ENCODE measurements around the gene RNF14. TPM values are rescaled to one million over a fixed set of nuclear protein-coding genes. Genes with fewer than 3 reads are reported as not detected.
A peak's percentile ranks its signal among the peaks of the same experiment; 100 is the strongest.

The RNF14 gene
- polyA plus RNA-seq, 4 donors: 26.2 to 52.6 (median 33.9) TPM

DNA sequence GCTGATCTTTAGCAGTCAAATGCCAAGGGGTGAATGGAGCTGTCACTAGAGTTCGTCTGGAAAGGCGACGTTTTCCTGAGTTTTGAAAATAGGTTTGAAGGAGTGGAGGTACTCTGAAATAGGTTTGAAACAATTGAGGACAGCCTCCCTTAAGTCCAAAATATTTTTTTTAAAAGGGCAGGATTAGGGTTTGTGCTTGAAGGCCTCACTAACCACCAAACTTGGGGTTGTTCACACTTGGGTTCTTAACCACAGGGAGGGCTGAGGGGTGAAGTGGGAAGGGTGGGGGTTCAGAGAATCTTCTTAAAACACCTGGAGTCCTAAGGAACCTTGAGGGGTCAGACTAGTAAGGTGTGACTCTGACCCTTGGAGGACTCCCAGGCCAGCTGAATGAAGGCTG is 7.4 kb upstream of the RNF14 start:
- H3K27ac ChIP-seq (ENCODE audit: low read depth in 1 of 3, low read length in 2 of 3): no peak overlapping the region
- H3K27me3 ChIP-seq (ENCODE audit: control insufficient read depth in 3 of 3, insufficient read depth in 3 of 3, low read length in 3 of 3): no peaks in the 10 kb centered on the region
- peaks cover 0 to 2% (median 0%) of the 10 kb centered on the region in 3 donors for H3K36me3 ChIP-seq (ENCODE audit: control insufficient read depth in 3 of 3, insufficient read depth in 2 of 3, low read depth in 1 of 3, low read length in 3 of 3)
- peaks cover 0 to 14% (median 6%) of the 10 kb centered on the region in 3 donors for H3K4me1 ChIP-seq (ENCODE audit: control insufficient read depth in 3 of 3, insufficient read depth in 2 of 3, low read depth in 1 of 3, low read length in 2 of 3)
- FAIRE-seq (no peak), DNase-seq (no peak)
- H3K4me3 ChIP-seq (ENCODE audit: low read depth in 1 of 3, low read length in 3 of 3): no peak overlapping the region
- WGBS, 3 donors: 92 to 98% (median 95%) methylated on average over 3 of the region's 3 CpGs
- no peaks in the 10 kb centered on the region for H3K9me3 ChIP-seq (ENCODE audit: control insufficient read depth in 2 of 2, insufficient read depth in 1 of 2, low read depth in 1 of 2, low read length in 1 of 2)

DNA sequence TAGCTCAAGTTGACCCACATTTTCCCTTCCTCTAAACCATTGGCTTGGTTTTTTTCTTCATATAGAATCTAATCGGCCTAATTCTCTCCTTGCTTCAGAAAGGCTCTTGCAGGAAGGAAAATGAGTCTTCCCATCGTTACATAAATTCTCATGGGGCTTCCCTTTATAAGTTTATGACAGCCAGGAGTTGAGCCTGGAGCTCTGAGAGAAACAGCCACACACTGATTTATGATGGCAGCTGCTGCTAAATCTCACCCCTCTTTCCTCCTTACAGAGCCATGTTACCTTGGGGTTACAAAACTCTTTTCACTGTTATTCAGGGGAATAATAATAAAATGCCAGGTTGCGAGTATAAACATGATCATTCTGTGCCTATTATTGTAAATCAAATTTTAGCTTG is 5.2 kb upstream of the RNF14 start:
- 59 to 72% (median 68%) methylated on average over 3 of the region's 3 CpGs for WGBS, 3 donors
- no peak for DNase-seq
- FAIRE-seq: no peak
- Histone ChIP-seq H3K27me3 (ENCODE audit: control insufficient read depth in 3 of 3, insufficient read depth in 3 of 3, low read length in 3 of 3) (no peaks in the 10 kb centered on the region), H3K36me3 (ENCODE audit: control insufficient read depth in 3 of 3, insufficient read depth in 2 of 3, low read depth in 1 of 3, low read length in 3 of 3) (no peaks in the 10 kb centered on the region), H3K9me3 (ENCODE audit: control insufficient read depth in 2 of 2, insufficient read depth in 1 of 2, low read depth in 1 of 2, low read length in 1 of 2) (no peaks in the 10 kb centered on the region), H3K27ac (ENCODE audit: low read depth in 1 of 3, low read length in 2 of 3) (no peak overlapping the region), H3K4me1 (ENCODE audit: control insufficient read depth in 3 of 3, insufficient read depth in 2 of 3, low read depth in 1 of 3, low read length in 2 of 3) (peaks cover 0 to 21% (median 0%) of the 10 kb centered on the region in 3 donors), H3K4me3 (ENCODE audit: low read depth in 1 of 3, low read length in 3 of 3) (no peak overlapping the region)

DNA sequence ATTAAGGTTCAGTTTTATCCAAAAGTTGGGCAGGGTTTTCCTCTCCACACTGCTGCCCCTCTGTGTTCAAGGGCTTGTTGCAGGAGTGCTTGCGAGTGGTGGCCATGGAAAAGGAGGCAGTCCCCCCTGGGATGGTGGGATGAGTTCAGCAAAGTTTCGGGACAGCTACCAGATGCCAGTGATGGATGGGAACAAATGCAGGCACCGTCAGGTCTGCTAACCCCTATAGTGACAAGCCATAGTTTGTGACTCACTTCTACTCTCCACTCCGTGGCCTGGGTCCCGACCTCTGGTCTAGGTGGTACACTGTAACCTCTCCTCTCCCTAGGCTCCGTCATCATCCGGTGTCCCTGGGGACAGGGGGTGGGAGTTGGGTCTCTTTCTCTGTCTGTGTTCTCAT is 3.8 kb upstream of the RNF14 start:
- Histone ChIP-seq H3K27me3 (ENCODE audit: control insufficient read depth in 3 of 3, insufficient read depth in 3 of 3, low read length in 3 of 3) (no peaks in the 10 kb centered on the region), H3K36me3 (ENCODE audit: control insufficient read depth in 3 of 3, insufficient read depth in 2 of 3, low read depth in 1 of 3, low read length in 3 of 3) (no peaks in the 10 kb centered on the region), H3K9me3 (ENCODE audit: control insufficient read depth in 2 of 2, insufficient read depth in 1 of 2, low read depth in 1 of 2, low read length in 1 of 2) (no peaks in the 10 kb centered on the region), H3K4me3 (ENCODE audit: low read depth in 1 of 3, low read length in 3 of 3) (no peak overlapping the region), H3K4me1 (ENCODE audit: control insufficient read depth in 3 of 3, insufficient read depth in 2 of 3, low read depth in 1 of 3, low read length in 2 of 3) (peaks cover 0 to 19% (median 2%) of the 10 kb centered on the region in 3 donors), H3K27ac (ENCODE audit: low read depth in 1 of 3, low read length in 2 of 3) (no peak overlapping the region)
- 68 to 90% (median 78%) methylated on average over 6 to 7 of the region's 7 CpGs for WGBS, 3 donors
- DNase-seq: no peak
- FAIRE-seq: no peak

DNA sequence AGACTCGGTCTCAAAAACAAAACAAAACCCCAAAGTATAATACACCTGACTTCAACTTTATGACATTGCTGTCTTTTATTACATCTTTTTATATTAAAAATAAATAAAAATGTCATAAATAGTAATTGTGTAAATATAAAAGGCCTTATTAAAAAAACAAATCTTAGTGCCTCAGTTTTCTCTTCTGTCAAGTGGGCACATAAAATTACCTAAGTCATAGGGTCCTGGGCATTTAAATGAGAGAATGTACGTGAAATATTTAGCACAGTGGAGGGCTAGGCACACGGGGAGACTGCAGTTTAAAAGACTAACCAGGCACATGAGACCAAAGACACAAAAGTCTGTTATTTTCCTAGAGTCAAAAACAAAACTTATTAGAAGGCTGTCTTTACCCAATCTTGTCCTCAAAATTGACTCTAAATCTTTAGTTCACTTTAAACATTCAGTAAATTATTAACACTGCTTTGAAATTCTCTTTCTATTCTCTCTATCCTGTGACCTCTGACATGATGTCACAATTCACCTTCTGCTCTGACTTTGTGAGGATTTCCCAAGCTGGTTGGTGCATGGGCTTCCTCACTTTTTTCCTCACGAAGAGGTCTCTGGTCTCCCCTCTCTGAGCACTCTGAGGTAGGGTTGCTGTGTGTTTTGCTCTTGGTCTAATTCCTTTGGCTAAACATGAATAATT is 2.5 kb upstream of the RNF14 start:
- no peak overlapping the region for H3K4me3 ChIP-seq (ENCODE audit: low read depth in 1 of 3, low read length in 3 of 3)
- no peaks in the 10 kb centered on the region for H3K9me3 ChIP-seq (ENCODE audit: control insufficient read depth in 2 of 2, insufficient read depth in 1 of 2, low read depth in 1 of 2, low read length in 1 of 2)
- H3K27ac ChIP-seq (ENCODE audit: low read depth in 1 of 3, low read length in 2 of 3): no peak overlapping the region
- FAIRE-seq (no peak), DNase-seq (no peak)
- H3K36me3 ChIP-seq (ENCODE audit: control insufficient read depth in 3 of 3, insufficient read depth in 2 of 3, low read depth in 1 of 3, low read length in 3 of 3): peaks cover 0 to 4% (median 0%) of the 10 kb centered on the region in 3 donors
- no peaks in the 10 kb centered on the region for H3K27me3 ChIP-seq (ENCODE audit: control insufficient read depth in 3 of 3, insufficient read depth in 3 of 3, low read length in 3 of 3)
- 78 to 87% (median 82%) methylated on average over 4 of the region's 4 CpGs for WGBS, 3 donors
- H3K4me1 ChIP-seq (ENCODE audit: control insufficient read depth in 3 of 3, insufficient read depth in 2 of 3, low read depth in 1 of 3, low read length in 2 of 3): peaks cover 0 to 11% (median 7%) of the 10 kb centered on the region in 3 donors

DNA sequence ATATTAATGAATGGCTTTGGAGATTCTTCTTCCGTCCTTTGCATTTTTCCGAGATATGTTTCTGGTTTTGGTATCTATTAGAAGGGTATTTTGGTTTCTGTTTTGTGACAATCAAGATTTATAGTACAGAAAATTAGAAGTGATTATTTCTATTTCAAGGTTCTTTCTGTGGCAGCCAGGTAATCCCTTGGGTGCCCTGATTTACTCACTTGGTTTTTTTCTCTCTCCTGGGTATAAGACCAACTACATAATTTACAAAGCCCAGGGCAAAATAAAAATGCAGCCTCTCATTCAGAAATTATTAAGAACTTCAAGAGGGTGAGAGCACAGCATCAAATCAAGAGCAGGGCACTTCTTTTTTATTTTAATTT is 2.0 kb upstream of the RNF14 start:
- Histone ChIP-seq H3K27me3 (ENCODE audit: control insufficient read depth in 3 of 3, insufficient read depth in 3 of 3, low read length in 3 of 3) (no peaks in the 10 kb centered on the region), H3K4me1 (ENCODE audit: control insufficient read depth in 3 of 3, insufficient read depth in 2 of 3, low read depth in 1 of 3, low read length in 2 of 3) (peaks cover 0 to 11% (median 7%) of the 10 kb centered on the region in 3 donors), H3K27ac (ENCODE audit: low read depth in 1 of 3, low read length in 2 of 3) (no peak overlapping the region), H3K9me3 (ENCODE audit: control insufficient read depth in 2 of 2, insufficient read depth in 1 of 2, low read depth in 1 of 2, low read length in 1 of 2) (no peaks in the 10 kb centered on the region), H3K4me3 (ENCODE audit: low read depth in 1 of 3, low read length in 3 of 3) (no peak overlapping the region), H3K36me3 (ENCODE audit: control insufficient read depth in 3 of 3, insufficient read depth in 2 of 3, low read depth in 1 of 3, low read length in 3 of 3) (peaks cover 0 to 8% (median 0%) of the 10 kb centered on the region in 3 donors)
- no peak for FAIRE-seq
- WGBS, 3 donors: 85 to 96% (median 90%) methylated on average over 2 of the region's 2 CpGs
- DNase-seq: no peak

DNA sequence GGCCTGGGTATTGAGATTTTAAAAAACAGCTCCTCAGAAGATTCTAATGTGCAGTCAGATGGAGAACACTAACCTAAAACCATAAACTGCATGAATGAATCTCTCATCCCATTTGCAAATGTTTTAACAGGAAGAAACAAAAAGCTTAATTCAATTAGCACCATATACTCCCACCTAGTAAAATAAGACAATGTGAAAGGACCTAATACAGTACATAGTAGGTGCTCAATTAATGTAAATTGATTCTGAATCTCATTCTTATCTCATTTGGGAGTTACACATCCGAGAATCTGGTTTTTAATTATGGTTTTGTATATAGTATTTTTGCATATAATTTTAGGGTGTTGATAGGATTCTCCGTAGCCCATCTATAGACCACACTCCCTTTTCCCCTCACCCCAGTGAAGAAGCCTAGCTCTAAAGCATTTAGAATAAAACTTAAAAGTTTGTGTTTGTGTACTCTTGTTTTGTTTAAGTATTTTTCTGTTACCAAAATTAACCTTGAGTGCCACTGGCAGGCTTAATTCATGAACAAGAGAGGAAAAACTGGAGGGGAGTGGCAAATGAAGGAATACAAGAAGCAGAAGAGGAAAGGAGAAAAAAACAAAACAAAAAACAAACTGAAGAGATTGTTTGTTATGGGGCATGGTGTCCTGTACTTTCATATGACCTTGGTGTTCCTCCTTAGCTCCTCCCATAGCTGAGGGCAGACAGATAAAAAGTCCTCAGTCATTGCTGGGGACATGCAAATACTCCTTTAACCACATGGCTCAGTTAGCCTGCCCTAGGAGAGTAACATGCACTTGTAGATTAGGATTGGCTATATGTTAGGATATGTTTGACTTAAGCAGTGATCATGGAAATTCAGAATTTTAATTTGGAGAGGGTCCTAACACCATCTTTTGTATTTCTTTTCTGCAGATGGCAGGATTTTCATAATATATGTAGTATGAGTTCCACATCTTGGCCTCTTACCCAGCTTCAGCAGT is 1.2 kb downstream of the RNF14 start:
- FAIRE-seq (no peak), DNase-seq (peak; percentile 65 to 78)
- H3K4me1 ChIP-seq (ENCODE audit: control insufficient read depth in 3 of 3, insufficient read depth in 2 of 3, low read depth in 1 of 3, low read length in 2 of 3): peaks cover 0 to 15% (median 13%) of the 10 kb centered on the region in 3 donors
- WGBS, 3 donors: 60 to 72% (median 65%) methylated on average over 2 of the region's 2 CpGs
- H3K9me3 ChIP-seq (ENCODE audit: control insufficient read depth in 2 of 2, insufficient read depth in 1 of 2, low read depth in 1 of 2, low read length in 1 of 2): no peaks in the 10 kb centered on the region
- no peaks in the 10 kb centered on the region for H3K27me3 ChIP-seq (ENCODE audit: control insufficient read depth in 3 of 3, insufficient read depth in 3 of 3, low read length in 3 of 3)
- peaks cover 0 to 16% (median 0%) of the 10 kb centered on the region in 3 donors for H3K36me3 ChIP-seq (ENCODE audit: control insufficient read depth in 3 of 3, insufficient read depth in 2 of 3, low read depth in 1 of 3, low read length in 3 of 3)
- H3K27ac ChIP-seq (ENCODE audit: low read depth in 1 of 3, low read length in 2 of 3): peak overlapping the region; percentile 97 to 100 (median 99)
- peak overlapping the region; percentile 62 to 95 (median 72) for H3K4me3 ChIP-seq (ENCODE audit: low read depth in 1 of 3, low read length in 3 of 3)

DNA sequence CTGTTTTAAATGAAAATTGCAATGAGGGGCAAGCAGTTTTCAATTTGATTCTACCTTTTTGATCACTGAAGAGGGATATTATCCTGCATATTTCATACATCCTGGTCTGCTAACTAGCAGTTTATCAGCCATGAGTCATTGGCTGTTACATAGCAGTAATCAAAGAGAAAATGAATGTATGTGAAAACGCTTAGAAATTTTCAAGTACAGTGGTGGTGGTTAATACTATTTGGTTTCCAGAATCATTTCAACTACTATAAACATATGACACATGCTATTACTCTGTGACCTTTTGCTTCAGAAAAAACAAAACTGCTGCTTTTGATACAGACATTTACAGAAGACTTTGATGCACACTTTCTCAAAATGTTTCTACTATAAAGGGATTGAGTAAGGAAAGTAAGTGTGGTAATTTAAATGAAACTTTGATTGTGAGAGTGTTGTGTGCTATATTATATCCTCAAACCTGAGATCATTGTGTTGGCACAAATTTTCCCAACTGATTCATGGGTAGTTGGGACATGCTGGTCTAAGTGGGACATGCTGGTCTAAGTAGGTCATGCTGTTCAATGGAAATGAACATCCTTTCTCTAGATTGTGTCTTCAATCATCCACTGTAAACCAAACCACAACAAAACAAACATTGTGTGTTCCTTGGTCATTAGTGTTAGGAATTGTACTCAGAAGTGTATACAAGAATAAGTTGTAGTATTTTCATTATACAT is 5.1 kb downstream of the RNF14 start:
- no peaks in the 10 kb centered on the region for H3K9me3 ChIP-seq (ENCODE audit: control insufficient read depth in 2 of 2, insufficient read depth in 1 of 2, low read depth in 1 of 2, low read length in 1 of 2)
- 26 to 48% (median 37%) methylated on average over 1 of the region's 1 CpG for WGBS, 3 donors
- DNase-seq (peak in 1 of 2 donors; percentile 13), FAIRE-seq (no peak)
- no peak overlapping the region for H3K27ac ChIP-seq (ENCODE audit: low read depth in 1 of 3, low read length in 2 of 3)
- H3K36me3 ChIP-seq (ENCODE audit: control insufficient read depth in 3 of 3, insufficient read depth in 2 of 3, low read depth in 1 of 3, low read length in 3 of 3): peaks cover 0 to 29% (median 6%) of the 10 kb centered on the region in 3 donors
- peaks cover 0 to 17% (median 15%) of the 10 kb centered on the region in 3 donors for H3K4me1 ChIP-seq (ENCODE audit: control insufficient read depth in 3 of 3, insufficient read depth in 2 of 3, low read depth in 1 of 3, low read length in 2 of 3)
- H3K27me3 ChIP-seq (ENCODE audit: control insufficient read depth in 3 of 3, insufficient read depth in 3 of 3, low read length in 3 of 3): no peaks in the 10 kb centered on the region
- no peak overlapping the region for H3K4me3 ChIP-seq (ENCODE audit: low read depth in 1 of 3, low read length in 3 of 3)

DNA sequence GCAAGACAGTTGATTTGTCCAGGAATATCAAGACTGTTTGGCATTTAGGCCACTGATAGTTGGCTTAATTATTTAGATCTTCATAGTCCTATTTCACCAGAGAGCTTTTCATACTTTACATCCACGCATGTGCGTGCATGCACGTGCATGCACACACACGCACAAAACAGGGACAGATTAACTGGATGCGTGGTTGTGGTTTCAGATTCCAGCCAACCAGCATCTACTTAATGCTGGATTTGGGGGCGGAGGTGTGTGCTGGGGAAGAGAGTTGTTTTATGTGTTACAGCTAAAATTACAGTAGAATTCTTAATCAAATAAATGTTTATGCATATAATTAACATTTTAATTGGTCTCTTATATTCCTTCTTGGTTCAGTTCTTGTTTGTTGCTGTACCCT is 7.3 kb downstream of the RNF14 start:
- no peaks in the 10 kb centered on the region for H3K27me3 ChIP-seq (ENCODE audit: control insufficient read depth in 3 of 3, insufficient read depth in 3 of 3, low read length in 3 of 3)
- no peaks in the 10 kb centered on the region for H3K9me3 ChIP-seq (ENCODE audit: control insufficient read depth in 2 of 2, insufficient read depth in 1 of 2, low read depth in 1 of 2, low read length in 1 of 2)
- H3K36me3 ChIP-seq (ENCODE audit: control insufficient read depth in 3 of 3, insufficient read depth in 2 of 3, low read depth in 1 of 3, low read length in 3 of 3): peaks cover 11 to 41% (median 14%) of the 10 kb centered on the region in 3 donors
- 92 to 97% (median 95%) methylated on average over 6 of the region's 6 CpGs for WGBS, 3 donors
- H3K4me3 ChIP-seq (ENCODE audit: low read depth in 1 of 3, low read length in 3 of 3): no peak overlapping the region
- FAIRE-seq (no peak), DNase-seq (no peak)
- no peak overlapping the region for H3K27ac ChIP-seq (ENCODE audit: low read depth in 1 of 3, low read length in 2 of 3)
- H3K4me1 ChIP-seq (ENCODE audit: control insufficient read depth in 3 of 3, insufficient read depth in 2 of 3, low read depth in 1 of 3, low read length in 2 of 3): peaks cover 0 to 12% (median 8%) of the 10 kb centered on the region in 3 donors
